ENCODE measurements around the gene HAUS2.

HAUS2 gene

DNA sequence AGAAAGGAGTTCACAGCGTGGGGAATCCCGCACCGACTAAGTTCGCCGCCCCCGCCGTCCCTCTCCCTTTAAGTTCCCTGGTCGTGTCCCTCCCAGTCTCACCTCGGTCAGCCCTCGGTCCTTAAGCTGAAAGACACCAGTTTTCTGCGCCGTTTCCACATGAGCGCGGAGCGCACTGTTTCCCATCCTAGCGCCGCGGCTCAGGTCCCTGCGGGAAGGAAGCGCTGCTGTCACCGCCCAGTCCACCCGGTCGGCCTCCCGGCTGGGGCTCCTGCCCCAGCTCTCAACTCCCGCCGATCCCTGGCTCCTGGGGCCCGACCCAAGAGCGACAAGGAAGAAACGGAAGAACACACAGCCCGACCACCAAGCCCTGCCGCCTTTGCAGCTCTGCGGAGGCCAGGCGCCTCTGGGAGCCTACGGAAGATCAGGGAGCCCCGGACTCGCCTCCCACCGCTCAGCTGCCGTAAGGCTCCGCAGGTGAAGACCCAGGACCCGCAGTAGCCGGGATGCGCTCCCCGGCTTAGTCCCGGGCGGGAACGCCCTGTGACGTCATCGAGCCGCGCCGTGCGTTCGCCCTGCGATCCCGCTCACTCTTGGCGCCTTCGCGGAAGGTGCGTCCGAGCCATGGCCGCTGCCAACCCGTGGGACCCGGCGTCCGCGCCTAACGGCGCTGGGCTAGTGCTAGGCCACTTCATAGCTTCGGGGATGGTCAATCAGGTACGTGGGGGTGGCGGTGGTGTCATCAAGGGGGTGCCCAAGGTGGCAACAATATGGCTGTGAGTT is at the start of gene HAUS2, which contains the start of gene LRRC57:
HAUS2 (plus strand) TSS at position 590 of the 783 bp plus-strand sequence; CDS start at position 625, 35 bp downstream.
LRRC57 (minus strand) TSS at position 545 of the 783 bp plus-strand sequence; CDS start at position 186, 359 bp downstream.
- DNase-seq (ENCODE audit: insufficient read length, low spot score) (peak; percentile 82), FAIRE-seq (peak; percentile 58)
- TF ChIP-seq POLR2A (IDR thresholded peaks at IDR 0.05; ENCODE audit: low read depth, low read length): peak; percentile 96

- no peak for DNase-seq (ENCODE audit: insufficient read length, low spot score)
- no peak for FAIRE-seq
Measured at GRCh38 chr15:42499858-42500609, 48.6 kb upstream of the HAUS2 start.

GRCh38 chr15:42502477-42502876 is 46.2 kb upstream of the HAUS2 start:
- no peak for DNase-seq (ENCODE audit: insufficient read length, low spot score)
- TF ChIP-seq POLR2A (IDR thresholded peaks at IDR 0.05; ENCODE audit: low read depth, low read length): no peak
- FAIRE-seq: no peak

More at GRCh38 chr15:42499858-42500609, 48.6 kb upstream of the HAUS2 start:
- no peak for TF ChIP-seq POLR2A (IDR thresholded peaks at IDR 0.05; ENCODE audit: low read depth, low read length)

- TF ChIP-seq POLR2A (IDR thresholded peaks at IDR 0.05; ENCODE audit: low read depth, low read length): no peak
- FAIRE-seq (no peak), DNase-seq (ENCODE audit: insufficient read length, low spot score) (no peak)
Measured at GRCh38 chr15:42503825-42504224, 44.8 kb upstream of the HAUS2 start.

DNA sequence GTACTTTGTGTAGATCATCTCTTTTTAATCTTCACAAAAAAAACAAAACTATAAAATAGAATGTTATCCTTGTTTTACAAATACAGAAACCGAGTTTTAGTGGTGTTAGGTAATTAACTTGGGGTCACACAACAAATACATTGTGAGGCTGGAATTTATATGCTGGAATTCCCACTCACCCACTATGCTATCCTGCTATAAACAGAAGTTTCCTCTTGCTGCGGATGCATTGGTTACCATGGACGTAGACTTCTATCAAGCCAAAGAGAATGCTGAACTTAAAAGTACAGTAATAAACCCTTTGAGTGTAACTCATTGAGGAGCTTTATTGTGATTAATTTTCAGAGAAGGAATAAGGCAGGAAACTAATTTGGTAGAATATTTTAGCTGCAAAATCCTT is 44.0 kb upstream of the HAUS2 start:
- DNase-seq (ENCODE audit: insufficient read length, low spot score) (no peak), FAIRE-seq (no peak)
- TF ChIP-seq POLR2A (IDR thresholded peaks at IDR 0.05; ENCODE audit: low read depth, low read length): no peak

DNA sequence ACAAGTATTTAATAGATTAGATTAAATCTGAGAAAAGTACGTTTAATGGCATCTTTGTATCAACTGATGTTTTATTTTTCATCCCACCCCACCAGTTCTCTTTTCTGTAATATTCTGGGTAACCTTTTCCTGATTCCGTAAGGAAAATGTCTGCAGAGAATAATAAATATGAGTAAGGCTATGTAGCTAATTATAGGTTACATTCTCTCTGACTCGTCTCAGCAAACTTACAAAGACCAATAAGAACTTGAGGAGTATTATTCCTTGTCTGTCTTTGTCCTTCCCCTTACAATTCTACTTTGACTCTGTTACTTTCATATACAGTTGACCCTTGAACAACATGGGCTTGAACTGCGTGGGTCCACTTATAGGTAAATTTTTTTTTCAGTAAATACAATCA is 41.1 kb upstream of the HAUS2 start:
- no peak for TF ChIP-seq POLR2A (IDR thresholded peaks at IDR 0.05; ENCODE audit: low read depth, low read length)
- no peak for DNase-seq (ENCODE audit: insufficient read length, low spot score)
- FAIRE-seq: peak; percentile 68

GRCh38 chr15:42508263-42508690 is 40.4 kb upstream of the HAUS2 start:
- no peak for TF ChIP-seq POLR2A (IDR thresholded peaks at IDR 0.05; ENCODE audit: low read depth, low read length)
- DNase-seq (ENCODE audit: insufficient read length, low spot score): no peak
- FAIRE-seq: no peak

- DNase-seq (ENCODE audit: insufficient read length, low spot score) (no peak), FAIRE-seq (peak; percentile 41)
- TF ChIP-seq POLR2A (IDR thresholded peaks at IDR 0.05; ENCODE audit: low read depth, low read length): no peak
Measured at GRCh38 chr15:42510258-42511006, 38.2 kb upstream of the HAUS2 start.

DNA sequence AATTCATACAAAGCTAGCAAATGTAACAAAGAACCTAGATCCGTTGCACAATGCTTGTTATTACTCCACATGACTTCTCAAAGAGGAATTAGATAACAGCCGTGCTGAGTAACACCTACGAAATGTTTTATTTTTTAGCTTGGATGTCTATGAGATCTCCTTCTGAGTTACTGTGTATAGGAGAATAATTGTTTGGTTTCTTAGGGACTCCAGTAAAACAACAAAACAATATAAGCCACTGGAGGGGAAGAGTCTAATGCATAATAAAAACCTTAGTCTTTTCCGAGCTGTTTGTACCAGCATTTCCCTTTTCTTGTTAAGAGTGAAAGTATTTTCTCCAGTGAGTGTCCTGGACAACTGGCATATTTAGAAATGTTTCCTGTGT is 37.6 kb upstream of the HAUS2 start:
- FAIRE-seq: peak; percentile 92
- no peak for TF ChIP-seq POLR2A (IDR thresholded peaks at IDR 0.05; ENCODE audit: low read depth, low read length)
- DNase-seq (ENCODE audit: insufficient read length, low spot score): no peak

DNA sequence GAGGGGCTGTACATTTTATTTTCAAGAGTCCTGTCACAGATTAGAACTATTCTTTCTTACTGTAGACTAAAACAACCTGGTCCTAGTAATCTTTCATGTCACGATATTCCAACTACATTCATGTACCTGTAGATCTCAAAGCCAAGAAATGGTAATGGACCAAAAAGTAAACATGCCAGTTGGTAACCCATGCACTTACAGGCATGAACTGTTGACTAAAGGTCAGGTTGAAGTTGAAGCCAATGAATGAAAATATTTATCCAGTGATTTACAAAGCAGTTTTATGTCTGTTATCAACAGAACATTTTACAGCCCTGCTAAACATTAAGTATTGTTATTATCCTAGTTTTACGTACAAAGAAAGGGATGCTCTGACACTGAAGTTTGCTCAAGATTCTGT is 25.3 kb upstream of the HAUS2 start:
- DNase-seq (ENCODE audit: insufficient read length, low spot score): no peak
- FAIRE-seq: peak; percentile 67
- no peak for TF ChIP-seq POLR2A (IDR thresholded peaks at IDR 0.05; ENCODE audit: low read depth, low read length)

- DNase-seq (ENCODE audit: insufficient read length, low spot score) (no peak), FAIRE-seq (no peak)
- TF ChIP-seq POLR2A (IDR thresholded peaks at IDR 0.05; ENCODE audit: low read depth, low read length): no peak
Measured at GRCh38 chr15:42528970-42529369, 19.7 kb upstream of the HAUS2 start.

DNA sequence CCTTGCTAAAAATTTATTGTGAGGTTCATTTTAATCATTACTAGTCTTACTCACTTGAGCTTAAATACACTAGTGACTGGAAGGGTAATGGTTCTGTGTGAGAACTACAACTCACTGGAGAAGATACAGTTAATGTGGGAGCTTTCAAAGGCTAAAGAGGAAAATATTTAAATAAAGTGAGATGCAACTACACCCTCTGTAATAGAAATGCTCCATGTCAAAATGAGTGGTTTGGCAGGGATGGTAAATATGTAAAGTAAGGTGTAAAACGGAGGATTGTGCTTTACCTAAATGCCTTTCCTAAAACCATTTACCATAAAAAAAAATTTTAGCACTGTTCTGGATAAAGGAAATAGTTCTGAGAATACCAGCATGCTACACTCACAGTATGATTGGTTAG is 15.4 kb upstream of the HAUS2 start:
- DNase-seq (ENCODE audit: insufficient read length, low spot score) (no peak), FAIRE-seq (no peak)
- TF ChIP-seq POLR2A (IDR thresholded peaks at IDR 0.05; ENCODE audit: low read depth, low read length): no peak

DNA sequence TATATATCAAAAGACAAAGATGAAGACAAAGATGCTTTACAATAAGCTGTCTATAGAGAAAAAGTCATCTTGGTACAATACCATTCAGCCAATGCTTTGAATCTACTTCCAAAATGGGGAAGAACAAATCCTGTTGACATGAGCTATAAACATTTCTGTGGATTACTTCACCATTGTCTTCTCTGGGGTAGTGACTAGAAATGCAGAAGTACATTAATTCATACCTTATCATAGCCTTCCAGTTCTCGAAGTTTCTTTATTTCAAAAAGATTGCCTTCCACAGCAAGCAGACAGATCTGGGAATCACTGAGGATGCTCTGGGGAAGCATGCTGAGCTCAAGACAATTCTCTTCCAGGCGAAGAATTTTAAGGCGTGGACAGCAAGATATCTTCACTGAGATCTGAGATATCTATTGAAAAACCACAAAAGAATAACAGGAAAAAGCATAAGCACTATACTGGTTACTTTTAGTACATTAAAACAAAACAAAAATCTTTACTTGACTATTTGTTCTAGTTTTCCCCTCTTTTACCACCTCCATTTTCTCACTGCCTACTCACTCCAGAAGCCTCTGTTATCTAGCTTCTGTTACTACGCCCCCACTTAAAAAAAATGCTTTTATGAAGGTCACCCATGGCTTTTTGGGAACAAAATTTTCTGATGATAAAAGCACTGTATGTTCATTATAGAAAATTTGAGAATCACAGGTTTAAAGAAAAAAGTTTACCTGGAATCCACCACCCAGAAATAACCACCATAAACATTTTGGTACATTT is 3.6 kb upstream of the HAUS2 start:
- DNase-seq (ENCODE audit: insufficient read length, low spot score): no peak
- FAIRE-seq: no peak
- TF ChIP-seq POLR2A (IDR thresholded peaks at IDR 0.05; ENCODE audit: low read depth, low read length): no peak

Data from H54 (cell line).